Measurements from ENCODE around the gene GOLGA2. TPM values are rescaled to one million over a fixed set of nuclear protein-coding genes. Genes with fewer than 3 reads are reported as not detected.
A peak's percentile ranks its signal among the peaks of the same experiment; 100 is the strongest.

The GOLGA2 gene
- total and polyA plus RNA-seq, 2 of the 13 experiments (the other 11 are each of a cell fraction or from before 2014, with no cell fraction given), result 45.3 to 45.8 TPM

- TF ChIP-seq SALL1 (CRISPR knock-in tag; IDR thresholded peaks at IDR 0.05) (peak; percentile 39; the same call in 1 of the 2 replicates), ZBTB33 (CRISPR knock-in tag; IDR thresholded peaks at IDR 0.05) (peak; percentile 23; the same call in 1 of the 2 replicates), CHD4 (IDR thresholded peaks at IDR 0.05; ENCODE audit: borderline replicate concordance, low read length) (no peak), SNAI1 (CRISPR knock-in tag; IDR thresholded peaks at IDR 0.05; ENCODE audit: borderline replicate concordance) (peak; percentile 86; the same call in 1 of the 2 replicates), RNF2 (conservative IDR thresholded peaks at IDR 0.05; ENCODE audit: low read depth) (no peak), HNRNPLL (IDR thresholded peaks at IDR 0.05; ENCODE audit: low read depth, low read length, poor library complexity, severe bottlenecking) (peak; percentile 79), SRF (IDR thresholded peaks at IDR 0.05; ENCODE audit: low read depth, low read length) (no peak), DRAP1 (CRISPR knock-in tag; IDR thresholded peaks at IDR 0.05) (peak; percentile 84), ZNF775 (CRISPR knock-in tag; IDR thresholded peaks at IDR 0.05; ENCODE audit: borderline replicate concordance) (no peak), MTERF4 (CRISPR knock-in tag; IDR thresholded peaks at IDR 0.05) (no peak), ZNF75D (CRISPR knock-in tag; IDR thresholded peaks at IDR 0.05; ENCODE audit: borderline replicate concordance) (no peak), ZNF841 (CRISPR knock-in tag; IDR thresholded peaks at IDR 0.05; ENCODE audit: borderline replicate concordance) (no peak), PCBP2 (optimal IDR thresholded peaks at IDR 0.05; ENCODE audit: low read depth, low read length, poor library complexity, severe bottlenecking) (no peak), ZNF619 (CRISPR knock-in tag; IDR thresholded peaks at IDR 0.05) (no peak), ZNF512B (CRISPR knock-in tag; IDR thresholded peaks at IDR 0.05; ENCODE audit: borderline replicate concordance) (no peak), TSC22D2 (CRISPR knock-in tag; IDR thresholded peaks at IDR 0.05; ENCODE audit: borderline replicate concordance) (no peak; the same call in 1 of the 2 replicates), CERS6 (CRISPR knock-in tag; IDR thresholded peaks at IDR 0.05) (no peak), IKZF5 (CRISPR knock-in tag; IDR thresholded peaks at IDR 0.05) (peak; percentile 70; the same call in 1 of the 2 replicates), RFXAP (CRISPR knock-in tag; IDR thresholded peaks at IDR 0.05; ENCODE audit: borderline replicate concordance) (no peak), SALL2 (CRISPR knock-in tag; IDR thresholded peaks at IDR 0.05) (no peak), FOXK2 (IDR thresholded peaks at IDR 0.05) (no peak), MBNL3 (CRISPR knock-in tag; conservative IDR thresholded peaks at IDR 0.05) (no peak)
These were observed 284 bp upstream of the GOLGA2 start, which contains the start of gene SWI5 (continued) for GRCh38 chr9:128276008-128276573.

Measured in HepG2 (cell line).